HL-60 (cell line): ENCODE measurements around the gene ACSM4.

Experiments used
- CTCF ChIP-seq: IDR thresholded peaks from one replicate; pipeline ENCODE4 v1.5.1; 2011; ENCODE audit warnings: low read length, control low read depth, inconsistent platforms; ENCODE audit not compliant: insufficient read depth
- POLR2AphosphoS5 ChIP-seq: IDR thresholded peaks from 2 replicates; pipeline ENCODE4 v1.6.1; 2012; ENCODE audit warnings: low read depth

GRCh38 chr12:7339675-7340074, 35.8 kb downstream of the ACSM4 start:
- no peak for TF ChIP-seq CTCF
- no peak for TF ChIP-seq POLR2AphosphoS5
